Measurements from ENCODE around the gene RTKN2.

GRCh38 chr10:62171791-62172190 is 96.9 kb downstream of the RTKN2 start:
- TF ChIP-seq CTCF (IDR thresholded peaks at IDR 0.05; ENCODE audit: insufficient read depth, low read length, poor library complexity, severe bottlenecking) (no peak), EZH2phosphoT487 (conservative IDR thresholded peaks at IDR 0.05; ENCODE audit: low read length) (no peak)

Measured in SU-DHL-6 (cell line).